NCI-H446 treated with DMSO at 0.1 percent for 48 hours (cell line): ENCODE measurements around the gene SLC26A6.

Experiments used
- DNase-seq: peaks from one replicate; lab custom pipeline; 2025; lab: John Stamatoyannopoulos, UW

The SLC26A6 gene

GRCh38 chr3:48661501-48662144, 26.4 kb upstream of the SLC26A6 start:
- no peak for DNase-seq

GRCh38 chr3:48660800-48661400, 25.6 kb upstream of the SLC26A6 start:
- DNase-seq: no peak

GRCh38 chr3:48656841-48657281, 21.6 kb upstream of the SLC26A6 start:
- DNase-seq: no peak

- DNase-seq: no peak
These were observed 21.0 kb upstream of the SLC26A6 start for GRCh38 chr3:48656061-48656840.

- no peak for DNase-seq
These were observed 20.3 kb upstream of the SLC26A6 start for GRCh38 chr3:48655606-48656005.

- DNase-seq: no peak
These were observed 19.8 kb upstream of the SLC26A6 start for GRCh38 chr3:48655063-48655462.

GRCh38 chr3:48652923-48653715, 17.9 kb upstream of the SLC26A6 start:
- DNase-seq: no peak

- no peak for DNase-seq
These were observed 16.5 kb upstream of the SLC26A6 start for GRCh38 chr3:48651771-48652170.

GRCh38 chr3:48650723-48651122, 15.5 kb upstream of the SLC26A6 start:
- DNase-seq: no peak

- DNase-seq: no peak
These were observed 13.1 kb upstream of the SLC26A6 start for GRCh38 chr3:48648188-48648850.

- no peak for DNase-seq
These were observed 12.5 kb upstream of the SLC26A6 start for GRCh38 chr3:48647714-48648113.

GRCh38 chr3:48644898-48645760, 9.9 kb upstream of the SLC26A6 start:
- DNase-seq: no peak

- DNase-seq: no peak
These were observed 7.3 kb upstream of the SLC26A6 start for GRCh38 chr3:48642605-48643004.

GRCh38 chr3:48641396-48641795, 6.1 kb upstream of the SLC26A6 start:
- DNase-seq: no peak

- no peak for DNase-seq
These were observed 4.8 kb upstream of the SLC26A6 start for GRCh38 chr3:48639944-48640606.

GRCh38 chr3:48637305-48637704, 2.0 kb upstream of the SLC26A6 start:
- DNase-seq: no peak

GRCh38 chr3:48636149-48636655, 941 bp upstream of the SLC26A6 start:
- DNase-seq: no peak

GRCh38 chr3:48634661-48635221, 520 bp downstream of the SLC26A6 start:
- DNase-seq: no peak

- no peak for DNase-seq
These were observed 1.5 kb downstream of the SLC26A6 start for GRCh38 chr3:48633743-48634142.

GRCh38 chr3:48633256-48633655, 2.0 kb downstream of the SLC26A6 start:
- no peak for DNase-seq
